ES-I3 (cell line): ENCODE results near the gene EXOC3L1.

Experiments
- H3K36me3 ChIP-seq: 2 replicates; pipeline ENCODE4 v1.6.1; 2013; ENCODE audit warnings: mild to moderate bottlenecking, low read length, control low read depth, moderate library complexity; ENCODE audit not compliant: insufficient read depth
- H3K4me1 ChIP-seq: 2 replicates; pipeline ENCODE4 v1.6.1; 2013; ENCODE audit warnings: mild to moderate bottlenecking, control low read depth, low read length; ENCODE audit not compliant: insufficient read depth
- H3K9ac ChIP-seq: 2 replicates; pipeline ENCODE4 v1.6.1; 2013; ENCODE audit warnings: low read depth, mild to moderate bottlenecking, low read length, moderate library complexity
- H3K9me3 ChIP-seq: 2 replicates; pipeline ENCODE4 v1.6.1; 2013; ENCODE audit warnings: mild to moderate bottlenecking, low read length, moderate library complexity; ENCODE audit not compliant: control insufficient read depth, insufficient read depth

EXOC3L1 gene

GRCh38 chr16:67185651-67186134 lies 4.2 kb downstream of the EXOC3L1 start:
- Histone ChIP-seq H3K36me3 (no peaks in the 10 kb centered on the region), H3K9me3 (no peaks in the 10 kb centered on the region), H3K4me1 (peaks cover 4% of the 10 kb centered on the region; the same call in 1 of the 2 replicates), H3K9ac (no peak overlapping the region)

GRCh38 chr16:67184995-67185650 lies 4.8 kb downstream of the EXOC3L1 start:
- H3K4me1 ChIP-seq = no peaks in the 10 kb centered on the region; the same call in 1 of the 2 replicates
- H3K9ac ChIP-seq = peak overlapping the region; percentile 99; the same call in 1 of the 2 replicates
- no peaks in the 10 kb centered on the region for H3K9me3 ChIP-seq
- H3K36me3 ChIP-seq = no peaks in the 10 kb centered on the region

GRCh38 chr16:67184453-67184994 lies 5.4 kb downstream of the EXOC3L1 start:
- H3K9ac ChIP-seq = peak overlapping the region; percentile 99; the same call in 1 of the 2 replicates
- no peaks in the 10 kb centered on the region for H3K9me3 ChIP-seq
- no peaks in the 10 kb centered on the region for H3K36me3 ChIP-seq
- H3K4me1 ChIP-seq = no peaks in the 10 kb centered on the region; the same call in 1 of the 2 replicates

- H3K9ac ChIP-seq = peak within 1 kb of the TSS; percentile 99
- peaks cover 1% of the 10 kb centered on the region; the same call in 1 of the 2 replicates for H3K4me1 ChIP-seq
- H3K36me3 ChIP-seq = no peaks in the 10 kb centered on the region
- no peaks in the 10 kb centered on the region for H3K9me3 ChIP-seq
These were observed 6.1 kb downstream of the EXOC3L1 start, which contains the start of gene MATCAP1 for GRCh38 chr16:67183627-67184452. Gene MATCAP1, minus strand, starts transcription at chr16:67183963. Its CDS starts 3,353 bp downstream, at chr16:67180610.

- Histone ChIP-seq H3K4me1 (peaks cover 4% of the 10 kb centered on the region; the same call in 1 of the 2 replicates), H3K36me3 (no peaks in the 10 kb centered on the region), H3K9me3 (no peaks in the 10 kb centered on the region), H3K9ac (peak overlapping the region; percentile 99; the same call in 1 of the 2 replicates)
These were observed 6.7 kb downstream of the EXOC3L1 start for GRCh38 chr16:67183284-67183626.

- Histone ChIP-seq H3K4me1 (peaks cover 4% of the 10 kb centered on the region; the same call in 1 of the 2 replicates), H3K9ac (no peak overlapping the region), H3K36me3 (no peaks in the 10 kb centered on the region), H3K9me3 (no peaks in the 10 kb centered on the region)
These were observed 7.6 kb downstream of the EXOC3L1 start for GRCh38 chr16:67182288-67182687.

- peaks cover 4% of the 10 kb centered on the region; the same call in 1 of the 2 replicates for H3K4me1 ChIP-seq
- no peaks in the 10 kb centered on the region for H3K9me3 ChIP-seq
- no peaks in the 10 kb centered on the region for H3K36me3 ChIP-seq
- no peak overlapping the region for H3K9ac ChIP-seq
These were observed 8.6 kb downstream of the EXOC3L1 start for GRCh38 chr16:67181346-67181745.

- Histone ChIP-seq H3K9ac (no peak overlapping the region), H3K4me1 (peaks cover 4% of the 10 kb centered on the region; the same call in 1 of the 2 replicates), H3K36me3 (no peaks in the 10 kb centered on the region), H3K9me3 (no peaks in the 10 kb centered on the region)
These were observed 9.8 kb downstream of the EXOC3L1 start for GRCh38 chr16:67180166-67180565.

- Histone ChIP-seq H3K4me1 (peaks cover 4% of the 10 kb centered on the region; the same call in 1 of the 2 replicates), H3K9ac (no peak overlapping the region), H3K9me3 (no peaks in the 10 kb centered on the region)
These were observed 10.4 kb downstream of the EXOC3L1 start for GRCh38 chr16:67179421-67180080.

GRCh38 chr16:67177743-67178699 lies 11.9 kb downstream of the EXOC3L1 start:
- H3K36me3 ChIP-seq = no peaks in the 10 kb centered on the region
- no peaks in the 10 kb centered on the region for H3K9me3 ChIP-seq
- peaks cover 7% of the 10 kb centered on the region; the same call in 1 of the 2 replicates for H3K4me1 ChIP-seq
- peak overlapping the region; percentile 50 for H3K9ac ChIP-seq

More at GRCh38 chr16:67179421-67180080, 10.4 kb downstream of the EXOC3L1 start:
- no peaks in the 10 kb centered on the region for H3K36me3 ChIP-seq

- no peak overlapping the region for H3K9ac ChIP-seq
- H3K9me3 ChIP-seq = no peaks in the 10 kb centered on the region
- no peaks in the 10 kb centered on the region for H3K36me3 ChIP-seq
- peaks cover 7% of the 10 kb centered on the region; the same call in 1 of the 2 replicates for H3K4me1 ChIP-seq
These were observed 13.3 kb downstream of the EXOC3L1 start for GRCh38 chr16:67176662-67177061.

- no peaks in the 10 kb centered on the region for H3K36me3 ChIP-seq
- peak overlapping the region; percentile 53; the same call in 1 of the 2 replicates for H3K9ac ChIP-seq
- peaks cover 7% of the 10 kb centered on the region; the same call in 1 of the 2 replicates for H3K4me1 ChIP-seq
- no peaks in the 10 kb centered on the region for H3K9me3 ChIP-seq
These were observed 15.2 kb downstream of the EXOC3L1 start for GRCh38 chr16:67174706-67175231.
